Measurements from ENCODE around the gene MLLT3. TPM values are rescaled to one million over a fixed set of nuclear protein-coding genes. Genes with fewer than 3 reads are reported as not detected.

MLLT3 gene
- total RNA-seq, 1 experiment from 2014 or later: 21.6 TPM

- CTCF ChIA-PET: no interaction called here
These were observed 144.2 kb downstream of the MLLT3 start for GRCh38 chr9:20477940-20478620.

GRCh38 chr9:20476912-20477521, 145.3 kb downstream of the MLLT3 start:
- intact Hi-C loops (cut with micrococcal nuclease; ENCODE audit: unreplicated experiment): no loop called here
- Histone ChIP-seq H3K9me2 (ENCODE audit: insufficient read depth) (no peaks in the 10 kb centered on the region), H2AFZ (no peak overlapping the region), H3K9me3 (ENCODE audit: insufficient read depth, low read depth) (no peaks in the 10 kb centered on the region), H3K27me3 (ENCODE audit: insufficient read depth, low read depth) (no peaks in the 10 kb centered on the region), H3F3A (ENCODE audit: insufficient read depth, low read depth) (no peaks in the 10 kb centered on the region), H3K4me2 (no peak overlapping the region), H3K4me1 (replicated peaks; ENCODE audit: insufficient read depth) (no peaks in the 10 kb centered on the region), H3K4me3 (no peak overlapping the region), H3K36me3 (ENCODE audit: low read depth) (no peaks in the 10 kb centered on the region), H3K79me2 (ENCODE audit: low read depth) (no peaks in the 10 kb centered on the region), H3K27ac (no peak overlapping the region), H4K20me1 (ENCODE audit: insufficient read depth) (no peaks in the 10 kb centered on the region)
- no TSS peak for BruUV-seq (replicated peaks)
- POLR2A ChIA-PET (ENCODE audit: unreplicated experiment): no interaction called here
- CTCF ChIA-PET: no interaction called here
- DNase-seq: no peak
- no peak for TF ChIP-seq EZH2 (IDR thresholded peaks at IDR 0.05; ENCODE audit: low read depth)
- TF ChIP-seq CTCF (conservative IDR thresholded peaks at IDR 0.05): no peak

More at GRCh38 chr9:20477940-20478620, 144.2 kb downstream of the MLLT3 start:
- Histone ChIP-seq H3K9me3 (ENCODE audit: insufficient read depth, low read depth) (no peaks in the 10 kb centered on the region), H3F3A (ENCODE audit: insufficient read depth, low read depth) (no peaks in the 10 kb centered on the region), H3K27ac (no peak overlapping the region), H3K79me2 (ENCODE audit: low read depth) (no peaks in the 10 kb centered on the region), H4K20me1 (ENCODE audit: insufficient read depth) (no peaks in the 10 kb centered on the region), H3K9me2 (ENCODE audit: insufficient read depth) (no peaks in the 10 kb centered on the region), H3K4me2 (no peak overlapping the region), H2AFZ (no peak overlapping the region), H3K27me3 (ENCODE audit: insufficient read depth, low read depth) (no peaks in the 10 kb centered on the region), H3K4me3 (no peak overlapping the region), H3K36me3 (ENCODE audit: low read depth) (no peaks in the 10 kb centered on the region), H3K4me1 (replicated peaks; ENCODE audit: insufficient read depth) (no peaks in the 10 kb centered on the region)
- no peak for DNase-seq
- no peak for TF ChIP-seq CTCF (conservative IDR thresholded peaks at IDR 0.05)
- no peak for TF ChIP-seq EZH2 (IDR thresholded peaks at IDR 0.05; ENCODE audit: low read depth)
- intact Hi-C loops (cut with micrococcal nuclease; ENCODE audit: unreplicated experiment): no loop called here
- POLR2A ChIA-PET (ENCODE audit: unreplicated experiment): no interaction called here
- BruUV-seq (replicated peaks): no TSS peak

- Histone ChIP-seq H3K9me2 (ENCODE audit: insufficient read depth) (no peaks in the 10 kb centered on the region), H2AFZ (no peak overlapping the region), H4K20me1 (ENCODE audit: insufficient read depth) (no peaks in the 10 kb centered on the region), H3K4me3 (no peak overlapping the region), H3K36me3 (ENCODE audit: low read depth) (no peaks in the 10 kb centered on the region), H3K79me2 (ENCODE audit: low read depth) (no peaks in the 10 kb centered on the region), H3K4me1 (replicated peaks; ENCODE audit: insufficient read depth) (no peaks in the 10 kb centered on the region), H3K4me2 (no peak overlapping the region), H3K27ac (no peak overlapping the region), H3K27me3 (ENCODE audit: insufficient read depth, low read depth) (no peaks in the 10 kb centered on the region), H3F3A (ENCODE audit: insufficient read depth, low read depth) (no peaks in the 10 kb centered on the region), H3K9me3 (ENCODE audit: insufficient read depth, low read depth) (no peaks in the 10 kb centered on the region)
- POLR2A ChIA-PET (ENCODE audit: unreplicated experiment): no interaction called here
- intact Hi-C loops (cut with micrococcal nuclease; ENCODE audit: unreplicated experiment): no loop called here
- no peak for TF ChIP-seq CTCF (conservative IDR thresholded peaks at IDR 0.05)
- TF ChIP-seq EZH2 (IDR thresholded peaks at IDR 0.05; ENCODE audit: low read depth): no peak
- no TSS peak for BruUV-seq (replicated peaks)
- DNase-seq: no peak
- CTCF ChIA-PET: no interaction called here
These were observed 147.8 kb downstream of the MLLT3 start for GRCh38 chr9:20474496-20474895.
